HG02852 (cell line): ENCODE measurements around the gene DPCD.

Source experiments
- ATAC-seq: cut with Tn5 transposase; IDR thresholded peaks from one replicate; pipeline ENCODE4 v1.9.1; 2021; ENCODE audit warnings: mild to moderate bottlenecking, moderate library complexity; ENCODE audit not compliant: unreplicated experiment

Gene DPCD

GRCh38 chr10:101567165-101568006 lies 20.7 kb upstream of the DPCD start:
- ATAC-seq: no peak

- ATAC-seq: no peak
Observed at GRCh38 chr10:101568054-101568745, 19.9 kb upstream of the DPCD start.

GRCh38 chr10:101569323-101569621 lies 18.8 kb upstream of the DPCD start:
- no peak for ATAC-seq

DNA sequence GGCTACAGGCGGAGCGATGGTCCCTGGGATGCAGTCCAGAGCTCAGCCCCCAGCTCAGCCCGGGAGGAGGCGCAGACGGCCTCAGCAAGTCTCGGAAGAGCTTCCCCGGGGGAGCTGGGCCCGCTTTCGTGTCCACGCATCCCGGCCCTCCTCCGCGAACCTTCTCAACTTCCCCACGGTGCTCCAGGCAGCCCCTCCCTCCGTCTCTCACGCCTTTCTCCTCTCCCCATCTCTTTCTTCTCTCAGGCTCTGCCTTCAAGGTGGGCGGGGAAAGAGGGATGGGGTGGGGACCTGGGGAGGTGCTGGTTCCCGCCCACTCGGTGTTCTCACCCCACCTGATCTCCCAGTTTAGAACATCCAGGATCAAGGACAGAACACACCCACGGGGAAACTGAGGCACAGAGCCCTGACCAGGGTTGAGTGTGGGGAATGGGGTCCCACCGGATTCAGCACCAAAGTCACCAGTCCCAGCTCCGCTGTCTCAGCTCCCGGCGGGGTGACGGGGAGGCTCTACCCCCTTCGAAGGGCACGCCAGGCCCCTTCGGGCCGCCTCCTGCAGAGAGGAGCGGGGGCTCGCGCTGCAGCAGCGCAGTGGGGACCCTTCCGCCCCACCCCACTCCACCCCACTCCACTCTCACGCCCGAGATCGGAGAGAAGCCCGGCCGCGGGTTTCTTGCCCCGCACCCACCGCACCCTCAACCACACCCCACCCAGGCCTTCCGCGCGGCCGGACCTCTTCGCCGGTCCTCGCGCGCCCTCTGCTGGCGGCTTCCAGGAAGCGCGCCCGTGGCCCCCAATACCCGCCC lies 18.3 kb upstream of the DPCD start:
- ATAC-seq: peak; percentile 71

GRCh38 chr10:101570428-101571270 lies 17.5 kb upstream of the DPCD start:
- ATAC-seq: no peak

DNA sequence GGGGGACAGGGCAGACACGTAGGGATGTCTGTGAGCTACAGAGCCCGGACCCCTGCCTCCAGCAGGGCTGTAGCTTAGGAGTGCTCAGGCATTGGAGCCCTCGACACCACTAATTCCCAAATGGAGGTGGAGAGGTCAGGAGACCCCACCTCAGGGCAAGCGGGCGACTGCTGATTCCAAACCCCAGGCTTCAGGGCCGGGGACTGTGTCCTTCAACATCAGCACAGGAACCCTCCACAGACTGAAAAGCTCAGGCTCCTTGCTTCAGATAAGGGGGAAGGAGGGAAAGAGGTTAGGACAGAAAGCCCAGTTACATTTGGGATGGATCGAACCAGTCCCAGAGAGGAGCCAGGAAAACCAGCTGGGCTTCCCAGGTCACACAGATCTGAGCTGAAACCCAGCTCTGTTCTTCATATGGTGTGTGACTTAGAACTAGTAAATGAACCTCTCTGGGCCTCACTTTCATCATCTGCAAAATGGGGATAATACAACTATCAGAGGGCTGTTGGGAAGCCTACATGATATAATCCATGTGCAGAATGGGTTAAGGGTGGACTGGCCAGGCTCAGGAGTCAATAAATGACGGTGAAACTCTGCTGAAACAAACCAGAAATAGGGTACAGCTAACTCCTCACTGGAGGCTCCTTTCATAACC lies 16.7 kb upstream of the DPCD start:
- no peak for ATAC-seq

- no peak for ATAC-seq
Observed at GRCh38 chr10:101572126-101572525, 16.0 kb upstream of the DPCD start.

DNA sequence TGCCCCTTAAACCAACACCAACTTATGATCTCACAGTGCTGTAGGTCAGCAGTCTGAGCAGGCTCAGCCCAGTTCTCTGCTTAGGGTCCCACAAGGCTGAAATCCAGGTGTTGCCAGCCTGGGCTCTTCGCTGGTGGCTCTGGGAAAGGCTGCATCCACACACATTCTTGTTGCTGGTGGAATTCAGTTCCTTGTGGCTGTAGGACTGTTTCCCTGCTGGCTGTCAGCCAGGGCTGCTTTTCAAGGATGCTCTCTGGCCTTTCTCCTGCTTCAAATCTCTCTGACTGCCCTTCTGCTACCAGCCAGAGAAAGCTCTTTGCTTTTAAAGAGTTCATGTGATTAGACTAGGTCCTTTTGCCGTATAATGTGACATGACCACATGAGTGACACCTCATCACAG lies 15.3 kb upstream of the DPCD start:
- ATAC-seq: no peak

GRCh38 chr10:101573885-101574753 lies 14.0 kb upstream of the DPCD start:
- no peak for ATAC-seq

DNA sequence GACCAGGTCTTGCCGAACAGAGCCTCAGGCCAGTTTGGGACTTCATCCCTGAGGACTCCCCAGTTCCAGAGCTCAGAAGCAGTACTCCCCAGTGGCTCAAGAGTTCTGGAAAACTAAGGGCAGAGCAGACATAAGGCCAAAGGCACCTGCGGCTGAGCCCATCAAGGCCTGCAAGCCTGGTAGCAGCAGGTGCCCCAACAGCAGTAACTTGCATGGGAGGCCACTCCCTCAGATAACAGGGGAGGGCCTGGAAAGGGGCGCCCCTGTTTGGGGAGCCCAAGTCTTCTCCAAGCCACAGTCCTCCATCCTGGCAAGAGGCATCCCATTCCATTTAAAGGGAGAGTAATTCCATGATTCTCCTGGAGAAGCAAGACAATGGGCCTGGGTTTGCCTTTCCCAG lies 13.0 kb upstream of the DPCD start:
- no peak for ATAC-seq

DNA sequence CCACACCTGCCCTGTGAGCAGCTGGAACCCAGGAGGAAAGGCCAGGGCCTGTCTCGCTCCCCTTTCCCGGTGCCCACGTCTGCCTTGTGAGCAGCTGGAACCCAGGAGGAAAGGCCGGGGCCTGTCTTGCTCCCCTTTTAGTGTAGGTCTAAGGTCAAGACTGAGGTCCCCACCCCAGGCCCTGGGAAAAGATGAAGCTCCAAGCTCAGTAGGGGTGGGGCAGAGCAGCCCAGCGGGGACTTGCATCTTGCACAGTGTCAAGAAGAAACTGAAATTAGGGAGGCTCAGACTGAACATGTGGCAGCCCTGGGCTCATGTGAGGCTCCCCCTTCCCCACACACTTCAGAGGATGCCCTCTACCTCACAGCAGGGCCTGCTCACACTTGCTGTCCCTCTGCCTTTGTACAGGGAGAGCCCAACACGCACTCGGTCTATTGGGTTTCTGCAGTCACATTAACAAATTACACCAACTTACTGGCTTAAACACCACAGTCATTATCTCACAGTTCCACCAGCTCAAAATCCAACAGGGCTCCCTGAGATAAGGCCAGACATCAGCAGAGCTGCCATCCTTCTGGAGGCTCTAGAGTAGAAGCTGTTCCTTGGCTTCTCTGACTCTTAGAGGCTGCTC lies 12.4 kb upstream of the DPCD start:
- ATAC-seq: no peak

- ATAC-seq: no peak
Observed at GRCh38 chr10:101576211-101576863, 11.8 kb upstream of the DPCD start.

DNA sequence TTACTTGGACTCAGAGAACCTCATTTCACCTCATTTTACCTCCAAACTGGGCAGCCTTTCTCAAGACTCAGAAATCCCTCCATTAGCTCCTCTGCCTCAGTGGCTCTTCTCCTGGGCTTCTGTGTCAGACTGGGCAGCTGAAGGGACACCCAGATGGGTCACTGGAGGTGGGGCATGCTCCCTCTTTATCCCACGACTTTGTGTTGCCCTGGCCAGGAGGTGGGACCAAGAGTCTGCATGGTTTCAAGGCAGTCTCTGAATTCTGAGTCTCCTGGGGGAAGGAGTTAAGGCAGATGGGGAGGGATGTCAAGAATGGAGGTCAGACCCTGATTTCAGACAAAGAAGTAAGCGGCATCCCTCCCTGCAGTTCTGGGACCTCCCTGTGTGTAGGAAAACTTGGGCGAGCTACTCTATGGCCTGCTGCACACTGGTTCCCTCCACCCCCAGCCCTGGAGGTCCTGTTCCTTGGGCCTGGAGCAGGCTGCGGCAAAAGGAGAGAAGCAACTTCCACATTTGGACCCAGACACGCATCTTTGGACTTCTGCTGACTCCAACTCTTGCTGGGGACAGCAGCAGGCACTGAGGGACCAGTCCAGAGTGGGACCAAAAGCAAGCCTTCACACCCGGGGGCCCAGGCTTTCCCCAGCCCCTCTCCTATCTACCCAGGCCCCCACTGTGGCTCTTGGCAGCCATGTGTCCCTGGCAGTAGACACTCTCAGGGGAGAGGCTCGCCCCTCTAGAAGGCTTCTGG lies 10.8 kb upstream of the DPCD start:
- no peak for ATAC-seq

GRCh38 chr10:101578192-101578591 lies 9.9 kb upstream of the DPCD start:
- ATAC-seq: no peak

- no peak for ATAC-seq
Observed at GRCh38 chr10:101578803-101579515, 9.2 kb upstream of the DPCD start.

- ATAC-seq: no peak
Observed at GRCh38 chr10:101579516-101579870, 8.6 kb upstream of the DPCD start.
